K562 (cell line): ENCODE results near the gene CACYBP. TPM values are rescaled to one million over a fixed set of nuclear protein-coding genes. Genes with fewer than 3 reads are reported as not detected.
A peak's percentile ranks its signal among the peaks of the same experiment; 100 is the strongest.

Experiments
- BCOR ChIP-seq: fragments of 450-650 bp; IDR thresholded peaks from 2 replicates; pipeline ENCODE4 v1.6.1; 2016
- BRF1 ChIP-seq: IDR thresholded peaks from 3 replicates; pipeline ENCODE4 v1.6.1; 2011; ENCODE audit warnings: borderline replicate concordance, mild to moderate bottlenecking; ENCODE audit not compliant: insufficient read length; ENCODE audit errors: extremely low read depth
- CCNT2 ChIP-seq: IDR thresholded peaks from 2 replicates; pipeline ENCODE4 v1.6.1; 2011; ENCODE audit warnings: borderline replicate concordance, low read depth, mild to moderate bottlenecking, moderate library complexity, mixed read lengths, low read length; ENCODE audit not compliant: insufficient read length; ENCODE audit errors: extremely low read depth
- CHCHD3 ChIP-seq: fragments of 250-450 bp; sonication (Bioruptor Pico); IDR thresholded peaks from 2 replicates; pipeline ENCODE4 v2.1.2; 2022; ENCODE audit warnings: mild to moderate bottlenecking
- ELF1 ChIP-seq: fragments of 200-800 bp; sonication (Bioruptor generic); IDR thresholded peaks from 2 replicates; pipeline ENCODE4 v1.6.1; 2016; ENCODE audit warnings: missing genetic modification characterization, missing compliant biosample characterization
- EP300 ChIP-seq: IDR thresholded peaks from 2 replicates; pipeline ENCODE4 v1.6.1; 2012; ENCODE audit warnings: low read length, improper control_type of control experiment
- FOXJ3 ChIP-seq: sonication (generic); formaldehyde crosslinking; IDR thresholded peaks from 2 replicates; pipeline ENCODE4 v1.4.0; 2020; ENCODE audit warnings: mild to moderate bottlenecking, missing genetic modification reagents
- FUS ChIP-seq: fragments of 200-400 bp; formaldehyde crosslinking; optimal IDR thresholded peaks from 2 replicates; pipeline ENCODE3; 2017; ENCODE audit warnings: low read depth, low read length
- IFI16 ChIP-seq: fragments of 250-450 bp; sonication (Bioruptor Pico); IDR thresholded peaks from 2 replicates; pipeline ENCODE4 v2.1.2; 2022; ENCODE audit warnings: mild to moderate bottlenecking, inconsistent platforms
- MTA3 ChIP-seq: fragments of 450-650 bp; formaldehyde crosslinking; IDR thresholded peaks from 2 replicates; pipeline ENCODE4 v1.6.1; 2017; ENCODE audit warnings: mild to moderate bottlenecking, borderline replicate concordance
- NFIC ChIP-seq: fragments of 450-650 bp; IDR thresholded peaks from 2 replicates; pipeline ENCODE4 v1.6.1; 2017; ENCODE audit warnings: mild to moderate bottlenecking, inconsistent platforms
- SRSF3 ChIP-seq: fragments of 200-400 bp; formaldehyde crosslinking; IDR thresholded peaks from 2 replicates; pipeline ENCODE4 v1.6.1; 2016; ENCODE audit warnings: mild to moderate bottlenecking, low read length, moderate library complexity; ENCODE audit not compliant: insufficient read depth
- TAF1 ChIP-seq: IDR thresholded peaks from 2 replicates; pipeline ENCODE4 v1.6.1; 2011; ENCODE audit warnings: mild to moderate bottlenecking, low read length, moderate library complexity; ENCODE audit not compliant: insufficient read depth, control insufficient read depth, severe bottlenecking; ENCODE audit errors: extremely low read depth
- TCF3 ChIP-seq: sonication (generic); formaldehyde crosslinking; IDR thresholded peaks from 2 replicates; pipeline ENCODE4 v1.4.0; 2020; ENCODE audit warnings: mild to moderate bottlenecking, missing genetic modification reagents
- ZNF561 ChIP-seq: fragments of 450-650 bp; formaldehyde crosslinking; conservative IDR thresholded peaks from 2 replicates; pipeline ENCODE4 v1.4.0; 2020; ENCODE audit warnings: mild to moderate bottlenecking, moderate library complexity
- ZNF695 ChIP-seq: fragments of 450-650 bp; formaldehyde crosslinking; IDR thresholded peaks from 2 replicates; pipeline ENCODE4 v1.4.0; 2020; ENCODE audit warnings: mild to moderate bottlenecking, moderate library complexity
- polyA plus RNA-seq, 8 experiments: library from polyadenylated mRNA; depleted of rRNA in 4 of 8; stranded (reverse) in 5 of 8; unstranded in 3 of 8; fragments of >200 nt; fragmentation: Nextera tagmentation in 2 of 8; fragmentation: Illumina TruSeq in 1 of 8; extraction: Ambion mirVana in 2 of 8; extraction: Trizol in 1 of 8; gene quantifications; 2 replicates each; pipeline versions ENCODE4 v1.2.1 to v1.2.3, GENCODE V29; 2011 to 2014; ENCODE audit warnings: inconsistent platforms in 1 of 8, missing spikeins in 1 of 8
- total RNA-seq, 7 experiments: library from RNA; depleted of rRNA in 6 of 7; stranded (reverse); fragments of >200 nt in 6 of 7; fragmentation: Illumina TruSeq in 2 of 7; extraction: Trizol in 2 of 7; gene quantifications; 2 replicates each; pipeline versions ENCODE4 v1.2.1 to v1.2.3, GENCODE V29; 2011 to 2021; ENCODE audit warnings: low replicate concordance in 1 of 7
- TF ChIP-seq, protein P1 (sequence below): fragments of 150-350 bp; conservative IDR thresholded peaks from 2 replicates; pipeline ENCODE4 v1.6.1; 2014; ENCODE audit warnings: low read length
- TF ChIP-seq, protein P2 (sequence below), 3 experiments: IDR thresholded peaks in 2 of 3; conservative IDR thresholded peaks in 1 of 3; 2 replicates each; pipeline ENCODE4 v1.5.1; 2011 to 2012; ENCODE audit warnings: low read length in 3 of 3, mild to moderate bottlenecking in 3 of 3, control low read depth in 2 of 3, improper control_type of control experiment in 1 of 3, inconsistent platforms in 1 of 3, low read depth in 1 of 3, mixed read lengths in 1 of 3, moderate library complexity in 1 of 3; ENCODE audit not compliant: insufficient read depth in 2 of 3
- TF ChIP-seq, protein P3 (sequence below): sonication (generic); formaldehyde crosslinking; IDR thresholded peaks from 2 replicates; pipeline ENCODE4 v1.8.0; 2022; ENCODE audit warnings: missing genetic modification reagents, mild to moderate bottlenecking, borderline replicate concordance

CACYBP gene
- total and polyA plus RNA-seq, 9 of the 15 experiments (the other 6 are each of a cell fraction or from before 2014, with no cell fraction given), result 147 to 1,576 (median 488) TPM

DNA sequence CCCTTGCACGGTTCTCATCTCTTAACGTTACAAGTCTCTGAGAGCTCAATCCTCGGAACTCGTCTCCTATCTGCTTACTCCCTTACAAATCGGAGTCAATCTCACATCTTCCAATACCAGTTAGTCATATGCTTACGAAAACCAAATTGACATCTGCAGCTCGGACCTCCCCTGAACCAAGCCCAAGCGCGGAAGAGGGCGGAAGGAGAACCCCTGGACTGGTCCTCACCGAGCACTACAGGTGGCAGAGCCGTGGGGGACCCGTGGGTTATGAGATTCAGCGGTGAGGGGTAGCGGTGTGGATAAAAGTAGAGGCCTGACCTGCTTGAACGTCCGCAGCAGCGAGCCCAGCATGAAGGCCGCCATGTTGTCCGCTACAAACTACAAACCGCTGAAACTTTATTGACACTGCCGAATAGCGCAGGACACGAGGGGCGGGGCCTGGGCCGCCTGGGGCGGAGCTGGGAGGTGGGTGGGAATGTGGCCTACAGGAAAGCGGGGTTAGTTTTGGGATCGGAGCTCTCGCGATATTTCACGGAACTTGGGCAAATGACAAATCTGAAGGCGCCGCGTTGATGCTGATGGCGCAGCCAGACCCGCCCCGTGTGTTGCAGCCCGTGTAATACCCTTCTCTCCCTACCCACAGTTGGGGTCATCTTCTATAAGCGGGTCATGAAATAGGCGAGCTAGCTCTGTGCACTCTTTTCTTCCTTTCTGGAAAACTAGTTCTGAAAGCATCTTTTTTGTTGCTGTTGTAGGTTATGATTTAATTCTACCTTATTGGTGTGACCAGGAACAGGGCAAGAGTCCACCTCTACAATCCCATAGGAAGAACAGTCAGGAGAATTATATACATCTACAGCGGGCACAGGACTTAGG, 23.5 kb downstream of the CACYBP start, which contains the start of gene MRPS14 (continued):
- TF ChIP-seq BCOR (peak; percentile 28; the same call in 1 of the 2 replicates), SRSF3 (no peak), CHCHD3 (no peak), FOXJ3 (CRISPR knock-in tag) (no peak), ZNF561 (CRISPR knock-in tag) (no peak), IFI16 (CRISPR knock-in tag) (no peak), CCNT2 (peak; percentile 82), ELF1 (tag) (peak; percentile 83), NFIC (no peak; the same call in 1 of the 2 replicates), BRF1 (no peak), TCF3 (CRISPR knock-in tag) (peak; percentile 17; the same call in 1 of the 2 replicates), MTA3 (peak; percentile 66; the same call in 1 of the 2 replicates), EP300 (no peak; the same call in none of the 2 replicates), TAF1 (peak; percentile 97), FUS (no peak), ZNF695 (CRISPR knock-in tag) (no peak)
- TF ChIP-seq, protein P1, sequence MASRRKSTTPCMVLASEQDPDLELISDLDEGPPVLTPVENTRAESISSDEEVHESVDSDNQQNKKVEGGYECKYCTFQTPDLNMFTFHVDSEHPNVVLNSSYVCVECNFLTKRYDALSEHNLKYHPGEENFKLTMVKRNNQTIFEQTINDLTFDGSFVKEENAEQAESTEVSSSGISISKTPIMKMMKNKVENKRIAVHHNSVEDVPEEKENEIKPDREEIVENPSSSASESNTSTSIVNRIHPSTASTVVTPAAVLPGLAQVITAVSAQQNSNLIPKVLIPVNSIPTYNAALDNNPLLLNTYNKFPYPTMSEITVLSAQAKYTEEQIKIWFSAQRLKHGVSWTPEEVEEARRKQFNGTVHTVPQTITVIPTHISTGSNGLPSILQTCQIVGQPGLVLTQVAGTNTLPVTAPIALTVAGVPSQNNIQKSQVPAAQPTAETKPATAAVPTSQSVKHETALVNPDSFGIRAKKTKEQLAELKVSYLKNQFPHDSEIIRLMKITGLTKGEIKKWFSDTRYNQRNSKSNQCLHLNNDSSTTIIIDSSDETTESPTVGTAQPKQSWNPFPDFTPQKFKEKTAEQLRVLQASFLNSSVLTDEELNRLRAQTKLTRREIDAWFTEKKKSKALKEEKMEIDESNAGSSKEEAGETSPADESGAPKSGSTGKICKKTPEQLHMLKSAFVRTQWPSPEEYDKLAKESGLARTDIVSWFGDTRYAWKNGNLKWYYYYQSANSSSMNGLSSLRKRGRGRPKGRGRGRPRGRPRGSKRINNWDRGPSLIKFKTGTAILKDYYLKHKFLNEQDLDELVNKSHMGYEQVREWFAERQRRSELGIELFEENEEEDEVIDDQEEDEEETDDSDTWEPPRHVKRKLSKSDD, result peak; percentile 82
- TF ChIP-seq, protein P2, sequence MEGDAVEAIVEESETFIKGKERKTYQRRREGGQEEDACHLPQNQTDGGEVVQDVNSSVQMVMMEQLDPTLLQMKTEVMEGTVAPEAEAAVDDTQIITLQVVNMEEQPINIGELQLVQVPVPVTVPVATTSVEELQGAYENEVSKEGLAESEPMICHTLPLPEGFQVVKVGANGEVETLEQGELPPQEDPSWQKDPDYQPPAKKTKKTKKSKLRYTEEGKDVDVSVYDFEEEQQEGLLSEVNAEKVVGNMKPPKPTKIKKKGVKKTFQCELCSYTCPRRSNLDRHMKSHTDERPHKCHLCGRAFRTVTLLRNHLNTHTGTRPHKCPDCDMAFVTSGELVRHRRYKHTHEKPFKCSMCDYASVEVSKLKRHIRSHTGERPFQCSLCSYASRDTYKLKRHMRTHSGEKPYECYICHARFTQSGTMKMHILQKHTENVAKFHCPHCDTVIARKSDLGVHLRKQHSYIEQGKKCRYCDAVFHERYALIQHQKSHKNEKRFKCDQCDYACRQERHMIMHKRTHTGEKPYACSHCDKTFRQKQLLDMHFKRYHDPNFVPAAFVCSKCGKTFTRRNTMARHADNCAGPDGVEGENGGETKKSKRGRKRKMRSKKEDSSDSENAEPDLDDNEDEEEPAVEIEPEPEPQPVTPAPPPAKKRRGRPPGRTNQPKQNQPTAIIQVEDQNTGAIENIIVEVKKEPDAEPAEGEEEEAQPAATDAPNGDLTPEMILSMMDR (IDR thresholded peaks at IDR 0.05 in 2 of 3, conservative IDR thresholded peaks at IDR 0.05 in 1 of 3; ENCODE audit: insufficient read depth in 2 of 3, low read depth in 1 of 3, low read length in 3 of 3), result no peak; a peak in 2 of 6 replicates
- TF ChIP-seq, protein P3, sequence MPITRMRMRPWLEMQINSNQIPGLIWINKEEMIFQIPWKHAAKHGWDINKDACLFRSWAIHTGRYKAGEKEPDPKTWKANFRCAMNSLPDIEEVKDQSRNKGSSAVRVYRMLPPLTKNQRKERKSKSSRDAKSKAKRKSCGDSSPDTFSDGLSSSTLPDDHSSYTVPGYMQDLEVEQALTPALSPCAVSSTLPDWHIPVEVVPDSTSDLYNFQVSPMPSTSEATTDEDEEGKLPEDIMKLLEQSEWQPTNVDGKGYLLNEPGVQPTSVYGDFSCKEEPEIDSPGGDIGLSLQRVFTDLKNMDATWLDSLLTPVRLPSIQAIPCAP, result no peak
